ENCODE data around the gene ADSS1.

GRCh38 chr14:104690861-104691455, 33.1 kb upstream of the ADSS1 start:
- TF ChIP-seq POLR2A (IDR thresholded peaks at IDR 0.05) (no peak), CTCF (IDR thresholded peaks at IDR 0.05) (no peak), EP300 (IDR thresholded peaks at IDR 0.05) (no peak)
